ENCODE measurements around the gene HLA-DMB. TPM values are rescaled to one million over a fixed set of nuclear protein-coding genes. Genes with fewer than 3 reads are reported as not detected.

HLA-DMB gene
- total RNA-seq, 4 donors from 2014 or later = 4.3 to 8.1 (median 5.6) TPM

- in situ Hi-C loops (cut with MboI; ENCODE audit: low sequenced_read_pairs in 4 of 4) = loop anchor here (5.0 to 25.0 kb wide), 4 partner anchors 49 to 102 kb away; no protein-coding TSS in a partner anchor
- peak; percentile 43 to 51 for ATAC-seq
Observed at GRCh38 chr6:32885698-32886286, 55.0 kb downstream of the HLA-DMB start.

More at GRCh38 chr6:32885698-32886286, 55.0 kb downstream of the HLA-DMB start:
- no peaks in the 10 kb centered on the region for H3K27me3 ChIP-seq
- H3K36me3 ChIP-seq = no peaks in the 10 kb centered on the region
- no peak for DNase-seq
- H3K4me1 ChIP-seq = peaks cover 5 to 9% of the 10 kb centered on the region in 2 donors
- H3K27ac ChIP-seq = no peak overlapping the region
- TF ChIP-seq POLR2A (IDR thresholded peaks at IDR 0.05) (no peak), CTCF (IDR thresholded peaks at IDR 0.05 in 4 of 5, conservative IDR thresholded peaks at IDR 0.05 in 1 of 5) (peak; percentile 49 to 76 (median 65))
- H3K9me3 ChIP-seq = no peaks in the 10 kb centered on the region
- H3K4me3 ChIP-seq = no peak overlapping the region
- intact Hi-C loops (cut with DNase I; ENCODE audit: low total_unique reads) = loop anchor here (1.0 to 5.0 kb wide), 3 partner anchors 47 to 100 kb away; no protein-coding TSS in a partner anchor

Other genes starting within 250 kb of the HLA-DMB start
- under 1 TPM in 1 of 4 donors, not detected in 3; 0.49 TPM for gene HLA-DQA2, start 199.6 kb downstream of the HLA-DMB start, total RNA-seq
- gene HLA-DQB2, start 177.5 kb downstream of the HLA-DMB start, total RNA-seq = under 1 TPM in 2 of 4 donors, not detected in 2; 0.66 to 0.78 TPM
- under 1 TPM in 3 of 4 donors, not detected in 1; 0.22 to 0.72 (median 0.36) TPM for gene HLA-DOB, start 124.0 kb downstream of the HLA-DMB start, total RNA-seq
- 1 to 10 TPM; 2.5 to 7.1 (median 4.1) TPM for gene TAP2, start 102.3 kb downstream of the HLA-DMB start, total RNA-seq
- gene PSMB8, start 97.0 kb downstream of the HLA-DMB start, total RNA-seq = 10 to 100 TPM in 2 of 4 donors, 1 to 10 TPM in 2; 7.0 to 20.2 (median 9.2) TPM
- 10 to 100 TPM; 13.2 to 26.7 (median 19.0) TPM for gene TAP1, start 87.3 kb downstream of the HLA-DMB start, total RNA-seq
- gene PSMB9, start 86.8 kb downstream of the HLA-DMB start, total RNA-seq = 10 to 100 TPM in 1 of 4 donors, 1 to 10 TPM in 3; 1.4 to 11.3 (median 6.1) TPM
- gene HLA-DMA, start 12.1 kb upstream of the HLA-DMB start, total RNA-seq = 10 to 100 TPM in 1 of 4 donors, 1 to 10 TPM in 3; 3.6 to 22.8 (median 6.3) TPM
- gene BRD2, start 27.6 kb upstream of the HLA-DMB start, total RNA-seq = 100 to 1,000 TPM in 1 of 4 donors, 10 to 100 TPM in 3; 62.5 to 108 (median 86.6) TPM
- gene HLA-DOA, start 68.6 kb upstream of the HLA-DMB start, total RNA-seq = 1 to 10 TPM in 2 of 4 donors, under 1 TPM in 2; 0.20 to 2.9 (median 0.86) TPM
- 10 to 100 TPM in 3 of 4 donors, 1 to 10 TPM in 1; 6.8 to 51.8 (median 23.4) TPM for gene HLA-DPA1, start 132.6 kb upstream of the HLA-DMB start, total RNA-seq
- 10 to 100 TPM; 16.7 to 52.1 (median 23.5) TPM for gene HLA-DPB1, start 135.0 kb upstream of the HLA-DMB start, total RNA-seq